H1 (cell line): ENCODE results near the gene ENOX2. TPM values are rescaled to one million over a fixed set of nuclear protein-coding genes. Genes with fewer than 3 reads are reported as not detected.

ENCODE experiments used
- CTCF ChIA-PET: fragments of 300-600 bp; sonication (Branson Sonifier 250); formaldehyde crosslinking; loops from one replicate; lab custom pipeline; 2021; ENCODE audit not compliant: partially characterized antibody; lab: Charles Lee
- POLR2A ChIA-PET: fragments of 300-600 bp; sonication (Branson Sonifier 250); formaldehyde crosslinking; loops from one replicate; lab custom pipeline; 2021; ENCODE audit warnings: inconsistent platforms; ENCODE audit not compliant: partially characterized antibody; lab: Charles Lee
- DNase-seq, 2 experiments: peaks; one replicate each; pipeline versions ENCODE4 v3.0.0 to v3.0.0-alpha.2; 2010 to 2022; ENCODE audit warnings: low spot score in 2 of 2, low read depth in 1 of 2, mixed read lengths in 1 of 2
- FAIRE-seq: peaks from 2 replicates; lab custom pipeline; 2011; peaks lifted over from hg19 to GRCh38; lab: Jason Lieb, UNC
- H2AFZ ChIP-seq: 2 replicates; pipeline ENCODE4 v1.8.1; 2012; ENCODE audit warnings: low read length, inconsistent platforms
- H2AK5ac ChIP-seq: 2 replicates; pipeline ENCODE4 v1.6.1; 2013; ENCODE audit warnings: low read depth, low read length
- H2BK120ac ChIP-seq: replicated peaks from 2 replicates; pipeline ENCODE3; 2013; ENCODE audit warnings: low read depth, low read length, inconsistent platforms
- H2BK12ac ChIP-seq: 2 replicates; pipeline ENCODE4 v1.6.1; 2013; ENCODE audit warnings: low read depth, low read length
- H2BK15ac ChIP-seq: 2 replicates; pipeline ENCODE4 v1.6.1; 2013; ENCODE audit warnings: low read length
- H2BK20ac ChIP-seq: 2 replicates; pipeline ENCODE4 v1.6.1; 2013; ENCODE audit warnings: low read length
- H2BK5ac ChIP-seq: 2 replicates; pipeline ENCODE4 v1.6.1; 2013; ENCODE audit warnings: low read depth, low read length
- H3K14ac ChIP-seq: 2 replicates; pipeline ENCODE4 v1.6.1; 2013; ENCODE audit warnings: inconsistent platforms; ENCODE audit not compliant: insufficient read length
- H3K18ac ChIP-seq: 2 replicates; pipeline ENCODE4 v1.6.1; 2013; ENCODE audit warnings: low read length; ENCODE audit errors: extremely low read depth
- H3K23ac ChIP-seq: 2 replicates; pipeline ENCODE4 v1.6.1; 2013; ENCODE audit warnings: inconsistent platforms; ENCODE audit not compliant: insufficient read length
- H3K23me2 ChIP-seq: 2 replicates; pipeline ENCODE4 v1.6.1; 2013; ENCODE audit warnings: low read depth, low read length
- H3K27ac ChIP-seq: 2 replicates; pipeline ENCODE4 v1.6.1; 2011; ENCODE audit warnings: low read depth, low read length, inconsistent platforms
- H3K27me3 ChIP-seq, 4 experiments: replicated peaks in 1 of 4; 1 replicate in 1 of 4; 2 replicates in 3 of 4; pipeline versions ENCODE4 v1.6.1 to v1.8.1; 2011 to 2013; ENCODE audit warnings: low read length in 3 of 4, mild to moderate bottlenecking in 3 of 4, inconsistent platforms in 2 of 4, mixed read lengths in 2 of 4, moderate library complexity in 1 of 4; ENCODE audit not compliant: control insufficient read depth in 3 of 4, insufficient read depth in 3 of 4; ENCODE audit errors: extremely low read depth in 1 of 4
- H3K36me3 ChIP-seq, 4 experiments: 2 replicates each; pipeline versions ENCODE4 v1.6.1 to v1.8.1; 2011 to 2013; ENCODE audit warnings: mild to moderate bottlenecking in 4 of 4, low read length in 3 of 4, moderate library complexity in 2 of 4, control low read depth in 1 of 4, inconsistent platforms in 1 of 4; ENCODE audit not compliant: insufficient read depth in 4 of 4, control insufficient read depth in 2 of 4
- H3K4ac ChIP-seq: replicated peaks from 2 replicates; pipeline ENCODE3; 2013; ENCODE audit warnings: low read length, low read depth, mixed read lengths, inconsistent platforms; ENCODE audit not compliant: insufficient read length
- H3K4me1 ChIP-seq, 4 experiments: replicated peaks in 1 of 4; 1 replicate in 1 of 4; 2 replicates in 3 of 4; pipeline versions ENCODE4 v1.6.1 to v1.8.1; 2011 to 2013; ENCODE audit warnings: low read length in 3 of 4, inconsistent platforms in 2 of 4, mixed read lengths in 1 of 4; ENCODE audit not compliant: insufficient read depth in 4 of 4, control insufficient read depth in 3 of 4
- H3K4me2 ChIP-seq, 2 experiments: 2 replicates each; pipeline versions ENCODE4 v1.6.1 to v1.8.1; 2011 to 2013; ENCODE audit warnings: low read depth in 2 of 2, low read length in 2 of 2, control low read depth in 1 of 2, inconsistent platforms in 1 of 2, mild to moderate bottlenecking in 1 of 2; ENCODE audit not compliant: insufficient read depth in 1 of 2
- H3K4me3 ChIP-seq, 4 experiments: fragments of 200-600, 300-600 bp in 1 of 4; sonication (generic), shearing (Covaris generic), sonication (Bioruptor Twin) in 1 of 4; 2 replicates each; pipeline versions ENCODE4 v1.5.1 to v1.8.1; 2011 to 2016; ENCODE audit warnings: low read length in 4 of 4, low read depth in 3 of 4, control low read depth in 2 of 4, inconsistent platforms in 2 of 4, mild to moderate bottlenecking in 2 of 4, mixed read lengths in 1 of 4, moderate library complexity in 1 of 4; ENCODE audit not compliant: insufficient read depth in 2 of 4; ENCODE audit errors: extremely low read depth in 1 of 4
- H3K56ac ChIP-seq: replicated peaks from 2 replicates; pipeline ENCODE3; 2013; ENCODE audit warnings: low read depth, mild to moderate bottlenecking, mixed read lengths, low read length, inconsistent platforms; ENCODE audit not compliant: insufficient read length
- H3K79me1 ChIP-seq: 2 replicates; pipeline ENCODE4 v1.6.1; 2013; ENCODE audit warnings: low read depth, low read length, control low read depth
- H3K79me2 ChIP-seq, 2 experiments: 2 replicates each; pipeline versions ENCODE4 v1.6.1 to v1.8.1; 2012 to 2013; ENCODE audit warnings: low read length in 2 of 2, mild to moderate bottlenecking in 2 of 2, inconsistent platforms in 1 of 2; ENCODE audit not compliant: insufficient read depth in 2 of 2, control insufficient read depth in 1 of 2
- H3K9ac ChIP-seq, 4 experiments: replicated peaks in 1 of 4; 1 replicate in 1 of 4; 2 replicates in 3 of 4; pipeline versions ENCODE4 v1.6.1 to v1.8.1; 2011 to 2013; ENCODE audit warnings: low read depth in 3 of 4, low read length in 3 of 4, control low read depth in 2 of 4, mild to moderate bottlenecking in 2 of 4, moderate library complexity in 2 of 4, inconsistent platforms in 1 of 4; ENCODE audit errors: extremely low read depth in 1 of 4
- H3K9me3 ChIP-seq, 2 experiments: 2 replicates each; pipeline versions ENCODE4 v1.6.1 to v1.8.1; 2012 to 2013; ENCODE audit warnings: mild to moderate bottlenecking in 2 of 2, moderate library complexity in 2 of 2, control low read depth in 1 of 2, inconsistent platforms in 1 of 2, low read depth in 1 of 2, low read length in 1 of 2, mixed read lengths in 1 of 2; ENCODE audit not compliant: insufficient read depth in 2 of 2
- H4K20me1 ChIP-seq, 2 experiments: replicated peaks in 1 of 2; 2 replicates each; pipeline versions ENCODE3 to v1.8.1; 2011 to 2013; ENCODE audit warnings: inconsistent platforms in 2 of 2, low read length in 2 of 2, mild to moderate bottlenecking in 1 of 2; ENCODE audit not compliant: insufficient read depth in 2 of 2, control insufficient read depth in 1 of 2
- H4K5ac ChIP-seq: 2 replicates; pipeline ENCODE4 v1.6.1; 2013; ENCODE audit warnings: low read length, low read depth, mixed read lengths, inconsistent platforms; ENCODE audit not compliant: insufficient read length
- H4K8ac ChIP-seq: 2 replicates; pipeline ENCODE4 v1.8.0; 2013; ENCODE audit warnings: mild to moderate bottlenecking, moderate library complexity, low read length, inconsistent platforms; ENCODE audit not compliant: insufficient read depth; ENCODE audit errors: extremely low read depth
- H4K91ac ChIP-seq: replicated peaks from 2 replicates; pipeline ENCODE3; 2013; ENCODE audit warnings: low read length, mixed read lengths, inconsistent platforms; ENCODE audit not compliant: insufficient read length
- YY1 ChIP-seq: IDR thresholded peaks from 2 replicates; pipeline ENCODE4 v1.6.1; 2011; ENCODE audit warnings: low read depth, mild to moderate bottlenecking, low read length
- WGBS, 2 experiments: shearing (Covaris generic) in 1 of 2; methylation state at CpG; one replicate each; pipeline versions ENCODE4 v1.1.6 to v1.1.7; 2013 to 2015; ENCODE audit warnings: low lambda C conversion rate in 2 of 2, mixed read lengths in 2 of 2, inconsistent platforms in 1 of 2, low coverage in 1 of 2, missing lambda C conversion rate in 1 of 2; ENCODE audit not compliant: insufficient replicate concordance in 2 of 2, insufficient coverage in 1 of 2, insufficient read length in 1 of 2; ENCODE audit errors: extremely low coverage in 1 of 2, missing lambda C conversion rate in 1 of 2; 5-methylcytosine and 5-hydroxymethylcytosine counted together
- polyA plus RNA-seq, 7 experiments: library from polyadenylated mRNA; depleted of rRNA in 3 of 7; stranded (reverse) in 5 of 7; unstranded in 2 of 7; fragments of >200 nt in 5 of 7; fragments of 200-250 nt in 2 of 7; gene quantifications; 1 replicate in 5 of 7; 2 replicates in 1 of 7; 4 replicates in 1 of 7; pipeline versions ENCODE4 v1.2.1 to v1.2.3, GENCODE V29; 2011 to 2013; ENCODE audit warnings: missing spikeins in 2 of 7, mixed read lengths in 2 of 7
- total RNA-seq: library from RNA; stranded (reverse); fragmentation: NEBNext Ultra II Directional; extraction: Animal tissue kit (Norgen Biotek cat#: 25700); gene quantifications from 2 replicates; pipeline ENCODE4 v1.2.1, GENCODE V29; 2021
- TF ChIP-seq, protein P1 (sequence below): IDR thresholded peaks from 2 replicates; pipeline ENCODE4 v1.6.1; 2012; ENCODE audit warnings: low read length, inconsistent platforms

ENOX2 gene
- total and polyA plus RNA-seq, 2 of the 8 experiments (the other 6 are each of a cell fraction or from before 2014, with no cell fraction given) = 4.5 to 12.3 TPM

DNA sequence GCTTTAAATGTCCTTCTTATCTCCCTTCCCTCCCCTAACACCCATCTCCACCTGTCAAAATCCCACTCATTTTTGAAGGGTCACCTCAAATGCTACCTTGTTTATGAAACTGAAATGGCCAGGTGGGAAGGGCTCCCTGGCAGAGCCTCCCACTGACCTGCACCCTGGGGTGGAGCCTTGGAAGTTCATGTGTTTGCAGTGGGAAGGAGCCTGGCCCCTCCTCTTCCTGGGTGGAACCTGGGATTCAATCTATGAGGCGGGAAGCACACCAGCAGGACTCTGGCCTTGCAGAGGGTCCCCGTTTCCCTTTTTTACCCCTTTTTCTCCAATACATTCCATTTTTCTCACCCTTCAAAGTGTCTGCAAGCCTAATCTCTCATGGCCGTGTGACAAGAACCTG, 197.4 kb downstream of the ENOX2 start:
- WGBS, 2 experiments = 100% methylated on average over 1 of the region's 3 CpGs; no CpG with 5 or more reads in 1 of the 2 experiments
- H3K23ac ChIP-seq = no peak overlapping the region
- no peak overlapping the region for H4K8ac ChIP-seq
- no peaks in the 10 kb centered on the region for H3K79me2 ChIP-seq
- ChIA-PET POLR2A (no interaction called here), CTCF (no interaction called here)
- H4K91ac ChIP-seq = no peak overlapping the region
- H3K27me3 ChIP-seq = no peaks in the 10 kb centered on the region
- H3K4me1 ChIP-seq = no peaks in the 10 kb centered on the region
- no peak overlapping the region for H3K4me2 ChIP-seq
- H2BK120ac ChIP-seq = no peak overlapping the region
- no peak overlapping the region for H2AK5ac ChIP-seq
- H3K14ac ChIP-seq = no peak overlapping the region
- H3K79me1 ChIP-seq = no peaks in the 10 kb centered on the region
- H4K5ac ChIP-seq = no peak overlapping the region
- no peak overlapping the region for H3K4me3 ChIP-seq
- H2BK15ac ChIP-seq = no peak overlapping the region
- no peak overlapping the region for H2BK12ac ChIP-seq
- DNase-seq (no peak), FAIRE-seq (no peak)
- TF ChIP-seq YY1 = no peak
- TF ChIP-seq, protein P1, sequence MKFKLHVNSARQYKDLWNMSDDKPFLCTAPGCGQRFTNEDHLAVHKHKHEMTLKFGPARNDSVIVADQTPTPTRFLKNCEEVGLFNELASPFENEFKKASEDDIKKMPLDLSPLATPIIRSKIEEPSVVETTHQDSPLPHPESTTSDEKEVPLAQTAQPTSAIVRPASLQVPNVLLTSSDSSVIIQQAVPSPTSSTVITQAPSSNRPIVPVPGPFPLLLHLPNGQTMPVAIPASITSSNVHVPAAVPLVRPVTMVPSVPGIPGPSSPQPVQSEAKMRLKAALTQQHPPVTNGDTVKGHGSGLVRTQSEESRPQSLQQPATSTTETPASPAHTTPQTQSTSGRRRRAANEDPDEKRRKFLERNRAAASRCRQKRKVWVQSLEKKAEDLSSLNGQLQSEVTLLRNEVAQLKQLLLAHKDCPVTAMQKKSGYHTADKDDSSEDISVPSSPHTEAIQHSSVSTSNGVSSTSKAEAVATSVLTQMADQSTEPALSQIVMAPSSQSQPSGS = no peak
- no peak overlapping the region for H3K9ac ChIP-seq
- H3K23me2 ChIP-seq = no peaks in the 10 kb centered on the region
- H3K56ac ChIP-seq = no peak overlapping the region
- H3K4ac ChIP-seq = no peak overlapping the region
- H2BK5ac ChIP-seq = no peak overlapping the region
- H4K20me1 ChIP-seq = no peaks in the 10 kb centered on the region
- H3K27ac ChIP-seq = no peak overlapping the region
- H3K36me3 ChIP-seq = no peaks in the 10 kb centered on the region
- H2AFZ ChIP-seq = no peak overlapping the region
- H3K9me3 ChIP-seq = no peaks in the 10 kb centered on the region
- no peak overlapping the region for H3K18ac ChIP-seq
- H2BK20ac ChIP-seq = no peak overlapping the region
